Fibroblast of lung (primary cell): ENCODE results near the gene MACROD1.

Experiments used
- EZH2 ChIP-seq: IDR thresholded peaks from 2 replicates; pipeline ENCODE4 v1.5.1; 2012; ENCODE audit warnings: low read length, control low read depth, mild to moderate bottlenecking; ENCODE audit errors: missing control alignments
- TF ChIP-seq, protein P1 (sequence below), 2 donors: IDR thresholded peaks in 1 of 2; conservative IDR thresholded peaks in 1 of 2; 1 replicate in 1 of 2; 2 replicates in 1 of 2; pipeline ENCODE4 v1.5.1; 2011 to 2012; ENCODE audit warnings: low read length in 2 of 2, control low read depth in 1 of 2, inconsistent platforms in 1 of 2, low read depth in 1 of 2, mild to moderate bottlenecking in 1 of 2

DNA sequence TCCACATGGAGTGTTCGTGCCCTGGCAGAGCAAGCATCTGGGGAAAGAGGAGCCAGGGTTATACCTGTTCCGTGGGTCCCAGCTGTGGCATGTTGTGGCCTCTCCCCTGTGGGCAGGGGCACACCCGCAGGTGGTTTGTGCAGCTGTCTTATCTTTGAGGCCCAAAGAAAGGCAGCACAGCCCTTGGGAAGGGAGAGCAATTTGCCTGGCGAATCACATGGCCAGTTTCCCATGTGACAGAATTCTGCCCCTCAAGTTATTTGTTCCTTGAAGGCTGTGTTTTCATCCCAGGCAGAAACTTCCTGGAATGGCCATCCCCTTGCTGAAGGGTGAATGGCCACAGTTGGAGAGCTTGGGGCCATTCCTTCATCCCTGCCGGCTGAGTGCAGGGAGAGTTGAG lies 207.9 kb downstream of the MACROD1 start:
- TF ChIP-seq, protein P1, sequence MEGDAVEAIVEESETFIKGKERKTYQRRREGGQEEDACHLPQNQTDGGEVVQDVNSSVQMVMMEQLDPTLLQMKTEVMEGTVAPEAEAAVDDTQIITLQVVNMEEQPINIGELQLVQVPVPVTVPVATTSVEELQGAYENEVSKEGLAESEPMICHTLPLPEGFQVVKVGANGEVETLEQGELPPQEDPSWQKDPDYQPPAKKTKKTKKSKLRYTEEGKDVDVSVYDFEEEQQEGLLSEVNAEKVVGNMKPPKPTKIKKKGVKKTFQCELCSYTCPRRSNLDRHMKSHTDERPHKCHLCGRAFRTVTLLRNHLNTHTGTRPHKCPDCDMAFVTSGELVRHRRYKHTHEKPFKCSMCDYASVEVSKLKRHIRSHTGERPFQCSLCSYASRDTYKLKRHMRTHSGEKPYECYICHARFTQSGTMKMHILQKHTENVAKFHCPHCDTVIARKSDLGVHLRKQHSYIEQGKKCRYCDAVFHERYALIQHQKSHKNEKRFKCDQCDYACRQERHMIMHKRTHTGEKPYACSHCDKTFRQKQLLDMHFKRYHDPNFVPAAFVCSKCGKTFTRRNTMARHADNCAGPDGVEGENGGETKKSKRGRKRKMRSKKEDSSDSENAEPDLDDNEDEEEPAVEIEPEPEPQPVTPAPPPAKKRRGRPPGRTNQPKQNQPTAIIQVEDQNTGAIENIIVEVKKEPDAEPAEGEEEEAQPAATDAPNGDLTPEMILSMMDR (conservative IDR thresholded peaks at IDR 0.05 in 1 of 2, IDR thresholded peaks at IDR 0.05 in 1 of 2; ENCODE audit: low read depth in 1 of 2, low read length in 2 of 2): no peak
- TF ChIP-seq EZH2: no peak
